ENCODE results near the gene TEX51.

DNA sequence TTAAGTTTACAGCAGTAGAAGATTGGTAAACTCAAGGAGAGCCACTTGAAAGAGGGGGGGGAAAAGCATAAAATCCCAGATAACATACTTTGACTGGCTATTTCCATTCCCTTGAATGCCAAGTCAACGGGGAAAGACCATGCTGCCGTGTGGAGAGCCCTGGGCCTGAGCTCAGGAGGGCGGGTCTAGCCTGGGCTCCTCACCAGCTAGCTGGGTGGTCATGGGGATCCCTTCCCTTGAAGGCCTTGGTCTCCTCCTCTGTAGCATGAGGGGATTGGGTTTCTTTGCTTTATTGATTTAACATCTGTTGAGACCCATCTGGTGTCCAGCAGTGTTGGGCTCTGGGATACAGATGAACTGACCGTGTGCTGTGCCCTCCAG lies 35.0 kb downstream of the TEX51 start:
- TF ChIP-seq, protein P1, sequence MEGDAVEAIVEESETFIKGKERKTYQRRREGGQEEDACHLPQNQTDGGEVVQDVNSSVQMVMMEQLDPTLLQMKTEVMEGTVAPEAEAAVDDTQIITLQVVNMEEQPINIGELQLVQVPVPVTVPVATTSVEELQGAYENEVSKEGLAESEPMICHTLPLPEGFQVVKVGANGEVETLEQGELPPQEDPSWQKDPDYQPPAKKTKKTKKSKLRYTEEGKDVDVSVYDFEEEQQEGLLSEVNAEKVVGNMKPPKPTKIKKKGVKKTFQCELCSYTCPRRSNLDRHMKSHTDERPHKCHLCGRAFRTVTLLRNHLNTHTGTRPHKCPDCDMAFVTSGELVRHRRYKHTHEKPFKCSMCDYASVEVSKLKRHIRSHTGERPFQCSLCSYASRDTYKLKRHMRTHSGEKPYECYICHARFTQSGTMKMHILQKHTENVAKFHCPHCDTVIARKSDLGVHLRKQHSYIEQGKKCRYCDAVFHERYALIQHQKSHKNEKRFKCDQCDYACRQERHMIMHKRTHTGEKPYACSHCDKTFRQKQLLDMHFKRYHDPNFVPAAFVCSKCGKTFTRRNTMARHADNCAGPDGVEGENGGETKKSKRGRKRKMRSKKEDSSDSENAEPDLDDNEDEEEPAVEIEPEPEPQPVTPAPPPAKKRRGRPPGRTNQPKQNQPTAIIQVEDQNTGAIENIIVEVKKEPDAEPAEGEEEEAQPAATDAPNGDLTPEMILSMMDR (IDR thresholded peaks at IDR 0.05), result no peak
- TF ChIP-seq POLR2A (IDR thresholded peaks at IDR 0.05), result no peak

Data from right lobe of liver (tissue), 4 donors.